Activated T-cell treated with anti-CD3 and anti-CD28 coated beads, Interleukin-2, amount 50 U/mL, for 48 hours (primary cell): Measurements from ENCODE around the gene HNMT.
"Not testable (repeated sequence)": the region's sequence is repeated elsewhere in the genome, so short reads cannot be mapped to it uniquely, and the experiment has no call there.

Source experiments
- DNase-seq, 2 experiments: peaks; one replicate each; pipeline ENCODE4 v3.0.0-alpha.2; 2020

Gene HNMT

GRCh38 chr2:137964066-137964858 lies at the start of gene HNMT:
HNMT (plus strand) TSS chr2:137964473; CDS start chr2:137964492, 19 bp downstream.
- DNase-seq = no peak

- DNase-seq = no peak
Observed at GRCh38 chr2:137921105-137921880, 43.0 kb upstream of the HNMT start.

- not testable (repeated sequence) for DNase-seq
Observed at GRCh38 chr2:137922171-137922570, 42.1 kb upstream of the HNMT start.

GRCh38 chr2:137924019-137924418 lies 40.3 kb upstream of the HNMT start:
- no peak for DNase-seq

GRCh38 chr2:137925599-137925998 lies 38.7 kb upstream of the HNMT start:
- DNase-seq = no peak

GRCh38 chr2:137927846-137928245 lies 36.4 kb upstream of the HNMT start:
- DNase-seq = no peak

GRCh38 chr2:137928547-137929518 lies 35.4 kb upstream of the HNMT start:
- DNase-seq = no peak

GRCh38 chr2:137929519-137929916 lies 34.8 kb upstream of the HNMT start:
- no peak for DNase-seq

- no peak for DNase-seq
Observed at GRCh38 chr2:137930146-137930545, 34.1 kb upstream of the HNMT start.

- DNase-seq = no peak
Observed at GRCh38 chr2:137935591-137935990, 28.7 kb upstream of the HNMT start.

- no peak for DNase-seq
Observed at GRCh38 chr2:137937246-137937645, 27.0 kb upstream of the HNMT start.

GRCh38 chr2:137937778-137938177 lies 26.5 kb upstream of the HNMT start:
- no peak for DNase-seq

GRCh38 chr2:137938204-137938603 lies 26.1 kb upstream of the HNMT start:
- DNase-seq = no peak

GRCh38 chr2:137939026-137939425 lies 25.2 kb upstream of the HNMT start:
- no peak for DNase-seq

GRCh38 chr2:137940154-137940553 lies 24.1 kb upstream of the HNMT start:
- DNase-seq = no peak

- no peak for DNase-seq
Observed at GRCh38 chr2:137942037-137942832, 22.0 kb upstream of the HNMT start.

GRCh38 chr2:137942833-137943677 lies 21.2 kb upstream of the HNMT start:
- no peak for DNase-seq

GRCh38 chr2:137943678-137944347 lies 20.5 kb upstream of the HNMT start:
- no peak for DNase-seq

GRCh38 chr2:137944714-137945113 lies 19.6 kb upstream of the HNMT start:
- DNase-seq = no peak

GRCh38 chr2:137945229-137945628 lies 19.0 kb upstream of the HNMT start:
- no peak for DNase-seq

GRCh38 chr2:137946227-137946626 lies 18.0 kb upstream of the HNMT start:
- no peak for DNase-seq
